Ishikawa (cell line): Measurements from ENCODE around the gene EML6.

Source experiments
- TAF1 ChIP-seq: IDR thresholded peaks from 2 replicates; pipeline ENCODE4 v1.6.1; 2012; ENCODE audit warnings: low read depth, mild to moderate bottlenecking
- YY1 ChIP-seq: IDR thresholded peaks from 2 replicates; pipeline ENCODE4 v1.6.1; 2012; ENCODE audit warnings: low read depth
- ZBTB7A ChIP-seq: IDR thresholded peaks from 2 replicates; pipeline ENCODE4 v1.6.1; 2012; ENCODE audit warnings: low read depth

DNA sequence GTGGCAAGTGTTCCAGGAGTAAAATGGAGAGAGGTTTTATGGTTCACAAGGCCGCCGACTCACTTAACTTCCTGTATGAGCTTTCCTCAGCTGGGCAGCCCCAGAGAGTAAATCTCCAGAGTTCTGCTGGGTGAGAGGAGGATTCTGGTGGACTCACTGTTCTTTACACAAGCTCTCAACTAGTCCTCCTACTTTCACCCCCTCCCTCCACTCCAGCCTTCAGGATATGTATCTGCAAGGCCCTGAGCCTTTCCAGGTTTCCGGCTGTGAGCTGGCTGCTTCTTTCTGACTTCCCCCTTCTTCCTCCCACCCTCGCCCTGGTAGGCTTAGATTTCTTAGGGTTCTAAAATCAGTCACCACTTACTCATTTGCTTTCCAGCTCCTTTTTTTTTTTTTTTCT is 34.0 kb downstream of the EML6 start:
- no peak for TF ChIP-seq TAF1
- TF ChIP-seq ZBTB7A: no peak
- TF ChIP-seq YY1: no peak
